ENCODE results near the gene SLC16A12. TPM values are rescaled to one million over a fixed set of nuclear protein-coding genes. Genes with fewer than 3 reads are reported as not detected.

The SLC16A12 gene
- total and polyA plus RNA-seq, 10 of the 15 experiments (the other 5 are each of a cell fraction or from before 2014, with no cell fraction given): not detected

Other genes with a start within 250 kb of the SLC16A12 start
- gene IFIT2, start 233.5 kb downstream of the SLC16A12 start, total RNA-seq (2014; rRNA removed): 5.2 and 6.8 TPM in 2 replicates
- 10.7 and 13.4 TPM in 2 replicates for gene IFIT2, start 233.5 kb downstream of the SLC16A12 start, total RNA-seq (2014; rRNA removed; fragmentation: Illumina TruSeq; extraction: Trizol)
- gene IFIT2, start 233.5 kb downstream of the SLC16A12 start, total RNA-seq (2021): 7.1 and 9.0 TPM in 2 replicates
- gene IFIT2, start 233.5 kb downstream of the SLC16A12 start, polyA plus RNA-seq (2011; rRNA removed): 9.4 and 15.7 TPM in 2 replicates
- 9.6 and 15.0 TPM in 2 replicates for gene IFIT2, start 233.5 kb downstream of the SLC16A12 start, polyA plus RNA-seq (2014; fragmentation: Illumina TruSeq; extraction: Trizol)
- 10 to 100 TPM; 11.8 to 14.8 TPM for gene IFIT2, start 233.5 kb downstream of the SLC16A12 start, polyA plus RNA-seq (2014; fragmentation: Nextera tagmentation; extraction: Ambion mirVana)
- 5.0 and 8.1 TPM in 2 replicates for gene IFIT2, start 233.5 kb downstream of the SLC16A12 start, polyA plus RNA-seq (2014; rRNA removed)
- 1 to 10 TPM; 9.8 to 9.9 TPM for gene IFIT2, start 233.5 kb downstream of the SLC16A12 start, polyA plus RNA-seq (2016; fragmentation: Nextera tagmentation; extraction: Ambion mirVana)
- gene IFIT3, start 207.6 kb downstream of the SLC16A12 start, total RNA-seq (2014; rRNA removed): 39.1 and 55.0 TPM in 2 replicates
- 67.3 and 79.1 TPM in 2 replicates for gene IFIT3, start 207.6 kb downstream of the SLC16A12 start, total RNA-seq (2014; rRNA removed; fragmentation: Illumina TruSeq; extraction: Trizol)
- gene IFIT3, start 207.6 kb downstream of the SLC16A12 start, total RNA-seq (2021): 38.9 and 44.4 TPM in 2 replicates
- 30.8 and 39.2 TPM in 2 replicates for gene IFIT3, start 207.6 kb downstream of the SLC16A12 start, polyA plus RNA-seq (2011; rRNA removed)
- gene IFIT3, start 207.6 kb downstream of the SLC16A12 start, polyA plus RNA-seq (2014; fragmentation: Illumina TruSeq; extraction: Trizol): 70.2 and 91.4 TPM in 2 replicates
- 10 to 100 TPM; 27.0 to 50.4 TPM for gene IFIT3, start 207.6 kb downstream of the SLC16A12 start, polyA plus RNA-seq (2014; fragmentation: Nextera tagmentation; extraction: Ambion mirVana)
- gene IFIT3, start 207.6 kb downstream of the SLC16A12 start, polyA plus RNA-seq (2014; rRNA removed): 35.8 and 52.1 TPM in 2 replicates
- gene IFIT3, start 207.6 kb downstream of the SLC16A12 start, polyA plus RNA-seq (2016; fragmentation: Nextera tagmentation; extraction: Ambion mirVana): 10 to 100 TPM; 51.7 to 53.0 TPM
- gene IFIT1B, start 157.5 kb downstream of the SLC16A12 start, total RNA-seq (2014; rRNA removed): not detected in 2 replicates
- gene IFIT1B, start 157.5 kb downstream of the SLC16A12 start, total RNA-seq (2014; rRNA removed; fragmentation: Illumina TruSeq; extraction: Trizol): not detected in 2 replicates
- gene IFIT1B, start 157.5 kb downstream of the SLC16A12 start, total RNA-seq (2021): not detected in 2 replicates
- gene IFIT1B, start 157.5 kb downstream of the SLC16A12 start, polyA plus RNA-seq (2011; rRNA removed): not detected in 2 replicates
- gene IFIT1B, start 157.5 kb downstream of the SLC16A12 start, polyA plus RNA-seq (2014; fragmentation: Illumina TruSeq; extraction: Trizol): 0.17 TPM in 1 of 2 replicates, not detected in the other
- gene IFIT1B, start 157.5 kb downstream of the SLC16A12 start, polyA plus RNA-seq (2014; fragmentation: Nextera tagmentation; extraction: Ambion mirVana): under 1 TPM in 1 of 2 experiments, not detected in 1; 0.04 TPM
- gene IFIT1B, start 157.5 kb downstream of the SLC16A12 start, polyA plus RNA-seq (2014; rRNA removed): not detected in 2 replicates
- gene IFIT1B, start 157.5 kb downstream of the SLC16A12 start, polyA plus RNA-seq (2016; fragmentation: Nextera tagmentation; extraction: Ambion mirVana): not detected
- 19.7 and 29.8 TPM in 2 replicates for gene IFIT1, start 143.0 kb downstream of the SLC16A12 start, total RNA-seq (2014; rRNA removed)
- 32.0 and 39.2 TPM in 2 replicates for gene IFIT1, start 143.0 kb downstream of the SLC16A12 start, total RNA-seq (2014; rRNA removed; fragmentation: Illumina TruSeq; extraction: Trizol)
- 18.8 and 22.5 TPM in 2 replicates for gene IFIT1, start 143.0 kb downstream of the SLC16A12 start, total RNA-seq (2021)
- 23.4 and 36.6 TPM in 2 replicates for gene IFIT1, start 143.0 kb downstream of the SLC16A12 start, polyA plus RNA-seq (2011; rRNA removed)
- gene IFIT1, start 143.0 kb downstream of the SLC16A12 start, polyA plus RNA-seq (2014; fragmentation: Illumina TruSeq; extraction: Trizol): 31.5 and 44.4 TPM in 2 replicates
- gene IFIT1, start 143.0 kb downstream of the SLC16A12 start, polyA plus RNA-seq (2014; fragmentation: Nextera tagmentation; extraction: Ambion mirVana): 10 to 100 TPM; 28.9 to 37.2 TPM
- 17.5 and 21.3 TPM in 2 replicates for gene IFIT1, start 143.0 kb downstream of the SLC16A12 start, polyA plus RNA-seq (2014; rRNA removed)
- gene IFIT1, start 143.0 kb downstream of the SLC16A12 start, polyA plus RNA-seq (2016; fragmentation: Nextera tagmentation; extraction: Ambion mirVana): 10 to 100 TPM; 13.9 to 16.1 TPM
- gene IFIT5, start 121.0 kb downstream of the SLC16A12 start, total RNA-seq (2014; rRNA removed): 12.1 and 16.4 TPM in 2 replicates
- gene IFIT5, start 121.0 kb downstream of the SLC16A12 start, total RNA-seq (2014; rRNA removed; fragmentation: Illumina TruSeq; extraction: Trizol): 15.4 and 17.2 TPM in 2 replicates
- 11.0 and 12.5 TPM in 2 replicates for gene IFIT5, start 121.0 kb downstream of the SLC16A12 start, total RNA-seq (2021)
- 17.0 and 27.6 TPM in 2 replicates for gene IFIT5, start 121.0 kb downstream of the SLC16A12 start, polyA plus RNA-seq (2011; rRNA removed)
- 11.4 and 14.7 TPM in 2 replicates for gene IFIT5, start 121.0 kb downstream of the SLC16A12 start, polyA plus RNA-seq (2014; fragmentation: Illumina TruSeq; extraction: Trizol)
- 1 to 10 TPM; 5.9 to 8.3 TPM for gene IFIT5, start 121.0 kb downstream of the SLC16A12 start, polyA plus RNA-seq (2014; fragmentation: Nextera tagmentation; extraction: Ambion mirVana)
- gene IFIT5, start 121.0 kb downstream of the SLC16A12 start, polyA plus RNA-seq (2014; rRNA removed): 6.6 and 8.6 TPM in 2 replicates
- 1 to 10 TPM; 8.6 to 9.9 TPM for gene IFIT5, start 121.0 kb downstream of the SLC16A12 start, polyA plus RNA-seq (2016; fragmentation: Nextera tagmentation; extraction: Ambion mirVana)
- gene PANK1, start 109.6 kb upstream of the SLC16A12 start, total RNA-seq (2014; rRNA removed): 5.1 and 8.0 TPM in 2 replicates
- 7.5 and 8.3 TPM in 2 replicates for gene PANK1, start 109.6 kb upstream of the SLC16A12 start, total RNA-seq (2014; rRNA removed; fragmentation: Illumina TruSeq; extraction: Trizol)
- gene PANK1, start 109.6 kb upstream of the SLC16A12 start, total RNA-seq (2021): 6.3 and 9.6 TPM in 2 replicates
- gene PANK1, start 109.6 kb upstream of the SLC16A12 start, polyA plus RNA-seq (2011; rRNA removed): 10.6 and 12.6 TPM in 2 replicates
- 8.5 TPM in 2 replicates for gene PANK1, start 109.6 kb upstream of the SLC16A12 start, polyA plus RNA-seq (2014; fragmentation: Illumina TruSeq; extraction: Trizol)
- gene PANK1, start 109.6 kb upstream of the SLC16A12 start, polyA plus RNA-seq (2014; fragmentation: Nextera tagmentation; extraction: Ambion mirVana): 1 to 10 TPM; 1.9 to 2.4 TPM
- gene PANK1, start 109.6 kb upstream of the SLC16A12 start, polyA plus RNA-seq (2014; rRNA removed): 6.4 and 6.9 TPM in 2 replicates
- gene PANK1, start 109.6 kb upstream of the SLC16A12 start, polyA plus RNA-seq (2016; fragmentation: Nextera tagmentation; extraction: Ambion mirVana): 1 to 10 TPM; 3.6 to 3.7 TPM
- gene KIF20B, start 166.0 kb upstream of the SLC16A12 start, total RNA-seq (2014; rRNA removed): 21.1 and 28.3 TPM in 2 replicates
- gene KIF20B, start 166.0 kb upstream of the SLC16A12 start, total RNA-seq (2014; rRNA removed; fragmentation: Illumina TruSeq; extraction: Trizol): 52.4 and 52.8 TPM in 2 replicates
- gene KIF20B, start 166.0 kb upstream of the SLC16A12 start, total RNA-seq (2021): 46.1 and 51.0 TPM in 2 replicates
- gene KIF20B, start 166.0 kb upstream of the SLC16A12 start, polyA plus RNA-seq (2011; rRNA removed): 16.5 and 32.4 TPM in 2 replicates
- 37.5 and 46.7 TPM in 2 replicates for gene KIF20B, start 166.0 kb upstream of the SLC16A12 start, polyA plus RNA-seq (2014; fragmentation: Illumina TruSeq; extraction: Trizol)
- 10 to 100 TPM; 28.2 to 59.4 TPM for gene KIF20B, start 166.0 kb upstream of the SLC16A12 start, polyA plus RNA-seq (2014; fragmentation: Nextera tagmentation; extraction: Ambion mirVana)
- 11.2 and 15.6 TPM in 2 replicates for gene KIF20B, start 166.0 kb upstream of the SLC16A12 start, polyA plus RNA-seq (2014; rRNA removed)
- gene KIF20B, start 166.0 kb upstream of the SLC16A12 start, polyA plus RNA-seq (2016; fragmentation: Nextera tagmentation; extraction: Ambion mirVana): 10 to 100 TPM; 61.8 to 67.7 TPM